Epithelial cell of esophagus (primary cell): ENCODE measurements around the gene INTS3.
A peak's percentile ranks its signal among the peaks of the same experiment; 100 is the strongest.

ENCODE experiments used
- DNase-seq: peaks from one replicate; pipeline ENCODE4 v3.0.0; 2010; ENCODE audit warnings: low read depth
- H3K4me3 ChIP-seq: 2 replicates; pipeline ENCODE4 v1.5.1; 2011; ENCODE audit warnings: mild to moderate bottlenecking, low read length, control low read depth
- TF ChIP-seq, protein P1 (sequence below): IDR thresholded peaks from 2 replicates; pipeline ENCODE4 v1.5.1; 2011; ENCODE audit warnings: low read depth, mild to moderate bottlenecking, low read length, control low read depth, inconsistent platforms; ENCODE audit not compliant: insufficient read depth; ENCODE audit errors: missing control alignments

The INTS3 gene

DNA sequence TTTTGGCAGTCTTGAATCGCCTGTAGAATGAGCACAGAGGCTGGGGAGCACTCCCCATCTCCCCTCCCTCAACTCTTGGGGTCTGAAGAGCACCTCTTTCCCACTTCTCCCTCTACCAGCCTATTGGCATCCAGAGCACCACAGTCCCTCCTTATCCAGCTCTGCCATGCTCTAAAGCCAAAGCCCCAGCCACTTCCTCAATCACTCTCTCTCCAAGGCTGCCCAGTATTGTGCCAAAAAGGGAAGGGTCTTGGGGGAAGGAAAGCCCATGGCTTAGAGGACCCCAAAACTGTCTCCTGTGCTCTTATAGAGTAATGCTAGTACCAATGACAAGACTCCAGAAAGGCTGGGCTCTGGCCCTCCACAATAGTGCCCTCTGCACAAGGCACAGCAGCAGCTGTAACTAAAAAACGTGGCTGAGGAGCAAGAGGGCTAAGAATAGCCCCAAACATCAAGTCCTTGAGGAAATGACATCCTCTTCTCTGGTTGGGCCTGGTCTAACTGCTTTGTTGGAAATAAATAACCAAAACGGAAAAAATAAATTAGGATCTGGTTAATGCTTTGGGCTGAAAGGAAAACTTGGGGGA lies 75.7 kb downstream of the INTS3 start:
- DNase-seq, result no peak
- no peak overlapping the region for H3K4me3 ChIP-seq
- TF ChIP-seq, protein P1, sequence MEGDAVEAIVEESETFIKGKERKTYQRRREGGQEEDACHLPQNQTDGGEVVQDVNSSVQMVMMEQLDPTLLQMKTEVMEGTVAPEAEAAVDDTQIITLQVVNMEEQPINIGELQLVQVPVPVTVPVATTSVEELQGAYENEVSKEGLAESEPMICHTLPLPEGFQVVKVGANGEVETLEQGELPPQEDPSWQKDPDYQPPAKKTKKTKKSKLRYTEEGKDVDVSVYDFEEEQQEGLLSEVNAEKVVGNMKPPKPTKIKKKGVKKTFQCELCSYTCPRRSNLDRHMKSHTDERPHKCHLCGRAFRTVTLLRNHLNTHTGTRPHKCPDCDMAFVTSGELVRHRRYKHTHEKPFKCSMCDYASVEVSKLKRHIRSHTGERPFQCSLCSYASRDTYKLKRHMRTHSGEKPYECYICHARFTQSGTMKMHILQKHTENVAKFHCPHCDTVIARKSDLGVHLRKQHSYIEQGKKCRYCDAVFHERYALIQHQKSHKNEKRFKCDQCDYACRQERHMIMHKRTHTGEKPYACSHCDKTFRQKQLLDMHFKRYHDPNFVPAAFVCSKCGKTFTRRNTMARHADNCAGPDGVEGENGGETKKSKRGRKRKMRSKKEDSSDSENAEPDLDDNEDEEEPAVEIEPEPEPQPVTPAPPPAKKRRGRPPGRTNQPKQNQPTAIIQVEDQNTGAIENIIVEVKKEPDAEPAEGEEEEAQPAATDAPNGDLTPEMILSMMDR, result no peak

- TF ChIP-seq, protein P1, result no peak
- DNase-seq, result no peak
- H3K4me3 ChIP-seq, result no peak overlapping the region
These were observed 76.3 kb downstream of the INTS3 start for GRCh38 chr1:153804112-153804511.

DNA sequence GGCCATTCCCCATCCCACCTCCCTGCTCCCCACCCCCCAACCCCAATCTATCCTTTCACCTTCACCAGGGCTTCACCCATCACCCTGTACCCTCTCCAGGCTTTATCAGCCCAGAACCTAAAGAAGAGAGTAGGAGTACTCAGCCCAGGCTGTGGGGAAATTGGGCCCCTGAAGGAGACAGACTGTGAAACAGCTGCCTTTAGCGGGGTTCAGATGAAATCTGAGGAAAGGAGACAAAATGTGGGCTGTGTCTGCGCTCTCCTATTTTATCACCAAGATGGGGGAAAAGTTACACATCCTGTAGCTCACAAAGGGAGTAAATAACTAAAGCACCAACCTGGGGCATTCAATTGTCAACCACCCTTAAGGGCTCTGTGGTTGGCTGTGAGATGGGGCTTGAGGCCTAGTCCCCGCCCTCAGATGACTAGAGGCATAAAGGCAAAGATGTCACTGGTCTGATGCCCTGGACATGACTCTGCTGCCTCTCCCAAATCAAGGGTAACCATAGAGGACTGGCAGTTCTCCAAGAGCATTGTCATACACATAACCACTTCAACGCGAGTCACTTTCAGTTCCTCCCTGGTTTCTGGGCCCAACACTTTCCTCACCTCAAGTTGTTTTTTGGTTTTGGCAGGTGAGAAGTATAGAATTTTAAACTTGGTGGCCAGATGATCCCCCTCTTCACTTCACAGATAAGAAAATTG lies 77.3 kb downstream of the INTS3 start:
- TF ChIP-seq, protein P1, result no peak
- DNase-seq, result peak; percentile 96
- H3K4me3 ChIP-seq, result no peak overlapping the region

DNA sequence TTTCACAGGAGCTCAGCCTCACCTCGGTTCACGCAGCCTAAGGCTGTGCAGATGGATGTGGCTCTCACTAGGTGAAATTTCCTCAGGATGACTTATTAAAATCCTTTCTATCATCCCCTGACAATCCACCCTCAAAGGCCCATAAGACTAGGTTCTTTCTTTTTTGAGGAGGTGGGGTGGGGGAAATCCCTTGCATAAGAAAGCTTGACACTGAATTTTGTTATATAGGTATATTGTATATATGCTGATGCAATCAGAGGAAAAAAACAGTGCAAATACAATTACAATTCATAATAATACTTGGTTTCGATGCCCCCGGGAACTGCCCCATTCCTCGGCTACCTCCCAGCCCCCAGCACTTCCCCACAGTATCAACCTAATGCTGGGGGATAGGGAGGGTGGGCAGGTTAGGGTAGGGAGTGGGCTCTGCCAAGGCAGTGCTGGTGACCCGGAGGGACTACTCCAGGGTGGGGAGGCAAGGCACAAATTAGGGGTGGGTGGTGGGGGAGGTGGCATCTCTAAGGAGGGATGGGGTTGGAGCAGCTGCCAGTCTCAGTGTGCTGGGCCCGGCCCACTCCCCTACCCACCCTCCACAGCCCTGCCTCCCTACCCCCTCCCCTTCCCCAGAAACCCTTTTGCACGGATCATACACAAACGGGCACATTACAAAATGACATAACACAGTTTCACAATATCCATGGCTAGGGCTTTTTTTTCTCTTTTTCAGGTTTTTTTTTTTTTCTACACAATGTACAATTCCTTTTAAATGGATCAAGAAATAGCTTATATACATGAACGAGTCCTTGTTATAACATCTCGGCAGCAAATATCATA lies 78.3 kb downstream of the INTS3 start:
- TF ChIP-seq, protein P1, result no peak
- no peak for DNase-seq
- no peak overlapping the region for H3K4me3 ChIP-seq

GRCh38 chr1:153816283-153816889 lies 88.5 kb downstream of the INTS3 start:
- TF ChIP-seq, protein P1, result no peak
- H3K4me3 ChIP-seq, result no peak overlapping the region
- DNase-seq, result no peak

GRCh38 chr1:153818876-153819275 lies 91.0 kb downstream of the INTS3 start:
- H3K4me3 ChIP-seq, result no peak overlapping the region
- TF ChIP-seq, protein P1, result no peak
- DNase-seq, result no peak
